ENCODE measurements around the gene MBTPS1.

Gene MBTPS1

GRCh38 chr16:84054916-84055315 lies 61.8 kb downstream of the MBTPS1 start:
- no peak for DNase-seq

GRCh38 chr16:84054271-84054670 lies 62.5 kb downstream of the MBTPS1 start:
- DNase-seq: no peak

GRCh38 chr16:84053237-84053636 lies 63.5 kb downstream of the MBTPS1 start:
- no peak for DNase-seq

GRCh38 chr16:84052071-84052622 lies 64.6 kb downstream of the MBTPS1 start:
- no peak for DNase-seq

GRCh38 chr16:84050316-84050715 lies 66.4 kb downstream of the MBTPS1 start:
- no peak for DNase-seq

- peak in 6 of 56 donors; percentile 21 to 56 (median 32) for DNase-seq
Observed at GRCh38 chr16:84049403-84050060, 67.2 kb downstream of the MBTPS1 start.

- DNase-seq: no peak
Observed at GRCh38 chr16:84048871-84049270, 67.9 kb downstream of the MBTPS1 start.

- no peak for DNase-seq
Observed at GRCh38 chr16:84048270-84048669, 68.5 kb downstream of the MBTPS1 start.

GRCh38 chr16:84047626-84048025 lies 69.1 kb downstream of the MBTPS1 start:
- no peak for DNase-seq

GRCh38 chr16:84047206-84047605 lies 69.5 kb downstream of the MBTPS1 start:
- DNase-seq: no peak

GRCh38 chr16:84045818-84046470 lies 70.8 kb downstream of the MBTPS1 start:
- no peak for DNase-seq

- DNase-seq: no peak
Observed at GRCh38 chr16:84045001-84045817, 71.5 kb downstream of the MBTPS1 start.

GRCh38 chr16:84044118-84044488 lies 72.6 kb downstream of the MBTPS1 start:
- DNase-seq: no peak

GRCh38 chr16:84043486-84044117 lies 73.1 kb downstream of the MBTPS1 start:
- no peak for DNase-seq

GRCh38 chr16:84042879-84043485 lies 73.8 kb downstream of the MBTPS1 start:
- DNase-seq: no peak

GRCh38 chr16:84042308-84042878 lies 74.3 kb downstream of the MBTPS1 start, which contains the start of gene SLC38A8:
TSS of gene SLC38A8 (minus strand) at chr16:84042795. CDS start at chr16:84042157, 638 bp downstream.
- DNase-seq: no peak

GRCh38 chr16:84041881-84042280 lies 74.9 kb downstream of the MBTPS1 start:
- no peak for DNase-seq

GRCh38 chr16:84040823-84041820 lies 75.6 kb downstream of the MBTPS1 start:
- DNase-seq: peak in 18 of 56 donors; percentile 6 to 58 (median 24)

- peak in 1 of 56 donors; percentile 31 for DNase-seq
Observed at GRCh38 chr16:84040226-84040822, 76.4 kb downstream of the MBTPS1 start.
